Measurements from ENCODE around the gene CRLF1.

The CRLF1 gene

GRCh38 chr19:18647371-18647767 lies 40.8 kb upstream of the CRLF1 start:
- H3K79me2 ChIP-seq (ENCODE audit: control insufficient read depth, insufficient read depth, low read length) = no peaks in the 10 kb centered on the region
- no peaks in the 10 kb centered on the region for H3K4me1 ChIP-seq (ENCODE audit: control insufficient read depth, low read depth, low read length)
- H4K5ac ChIP-seq (ENCODE audit: low read length) = no peak overlapping the region
- H3K27ac ChIP-seq (ENCODE audit: low read depth, low read length) = no peak overlapping the region
- no peak overlapping the region for H2BK120ac ChIP-seq (ENCODE audit: low read depth, low read length)
- H3K23ac ChIP-seq (ENCODE audit: low read length) = no peak overlapping the region
- no peak overlapping the region for H3K4ac ChIP-seq (ENCODE audit: low read depth, low read length)
- H3K36me3 ChIP-seq (ENCODE audit: control insufficient read depth, insufficient read depth, low read length) = no peaks in the 10 kb centered on the region
- no peak overlapping the region for H3K9ac ChIP-seq (ENCODE audit: low read length)
- no peak overlapping the region for H2BK15ac ChIP-seq (replicated peaks; ENCODE audit: low read depth)
- DNase-seq = no peak
- H2AK5ac ChIP-seq (ENCODE audit: low read length) = no peak overlapping the region
- H3K27me3 ChIP-seq (ENCODE audit: insufficient read depth, low read length, poor library complexity) = no peaks in the 10 kb centered on the region
- H3K4me2 ChIP-seq (ENCODE audit: low read length) = no peak overlapping the region
- no peak overlapping the region for H3K4me3 ChIP-seq (ENCODE audit: low read length)
- no peak overlapping the region for H4K8ac ChIP-seq (ENCODE audit: low read depth, low read length)
- no peaks in the 10 kb centered on the region for H3K79me1 ChIP-seq (ENCODE audit: low read length)
- WGBS (ENCODE audit: extremely low coverage, insufficient coverage, low lambda C conversion rate) = no CpG with 5 or more reads among the region's 1 CpG
- H2BK5ac ChIP-seq (ENCODE audit: low read length) = no peak overlapping the region
- no peak overlapping the region for H3K56ac ChIP-seq (ENCODE audit: low read length)
- H3K18ac ChIP-seq (ENCODE audit: low read length) = no peak overlapping the region

GRCh38 chr19:18646535-18647370 lies 40.2 kb upstream of the CRLF1 start:
- Histone ChIP-seq H3K79me2 (ENCODE audit: control insufficient read depth, insufficient read depth, low read length) (no peaks in the 10 kb centered on the region), H3K36me3 (ENCODE audit: control insufficient read depth, insufficient read depth, low read length) (no peaks in the 10 kb centered on the region), H3K18ac (ENCODE audit: low read length) (no peak overlapping the region), H2BK15ac (replicated peaks; ENCODE audit: low read depth) (no peak overlapping the region), H2BK5ac (ENCODE audit: low read length) (no peak overlapping the region), H4K5ac (ENCODE audit: low read length) (no peak overlapping the region), H3K4me3 (ENCODE audit: low read length) (no peak overlapping the region), H3K4me1 (ENCODE audit: control insufficient read depth, low read depth, low read length) (no peaks in the 10 kb centered on the region), H3K9ac (ENCODE audit: low read length) (no peak overlapping the region), H2BK120ac (ENCODE audit: low read depth, low read length) (no peak overlapping the region), H3K23ac (ENCODE audit: low read length) (no peak overlapping the region), H3K4ac (ENCODE audit: low read depth, low read length) (no peak overlapping the region), H3K27ac (ENCODE audit: low read depth, low read length) (no peak overlapping the region), H3K27me3 (ENCODE audit: insufficient read depth, low read length, poor library complexity) (no peaks in the 10 kb centered on the region), H3K56ac (ENCODE audit: low read length) (no peak overlapping the region), H4K8ac (ENCODE audit: low read depth, low read length) (no peak overlapping the region), H3K4me2 (ENCODE audit: low read length) (no peak overlapping the region), H3K79me1 (ENCODE audit: low read length) (no peaks in the 10 kb centered on the region), H2AK5ac (ENCODE audit: low read length) (no peak overlapping the region)
- no CpG with 5 or more reads among the region's 34 CpGs for WGBS (ENCODE audit: extremely low coverage, insufficient coverage, low lambda C conversion rate)
- DNase-seq = no peak

- H3K79me1 ChIP-seq (ENCODE audit: low read length) = no peaks in the 10 kb centered on the region
- H3K18ac ChIP-seq (ENCODE audit: low read length) = no peak overlapping the region
- no peak overlapping the region for H2BK5ac ChIP-seq (ENCODE audit: low read length)
- no peak for DNase-seq
- H3K9ac ChIP-seq (ENCODE audit: low read length) = no peak overlapping the region
- no CpG with 5 or more reads among the region's 13 CpGs for WGBS (ENCODE audit: extremely low coverage, insufficient coverage, low lambda C conversion rate)
- no peak overlapping the region for H4K8ac ChIP-seq (ENCODE audit: low read depth, low read length)
- H3K36me3 ChIP-seq (ENCODE audit: control insufficient read depth, insufficient read depth, low read length) = no peaks in the 10 kb centered on the region
- H3K27me3 ChIP-seq (ENCODE audit: insufficient read depth, low read length, poor library complexity) = no peaks in the 10 kb centered on the region
- no peak overlapping the region for H3K27ac ChIP-seq (ENCODE audit: low read depth, low read length)
- no peak overlapping the region for H2BK120ac ChIP-seq (ENCODE audit: low read depth, low read length)
- H3K4me3 ChIP-seq (ENCODE audit: low read length) = no peak overlapping the region
- no peak overlapping the region for H3K4ac ChIP-seq (ENCODE audit: low read depth, low read length)
- no peaks in the 10 kb centered on the region for H3K79me2 ChIP-seq (ENCODE audit: control insufficient read depth, insufficient read depth, low read length)
- H3K4me2 ChIP-seq (ENCODE audit: low read length) = no peak overlapping the region
- H3K23ac ChIP-seq (ENCODE audit: low read length) = no peak overlapping the region
- H3K56ac ChIP-seq (ENCODE audit: low read length) = no peak overlapping the region
- no peak overlapping the region for H2AK5ac ChIP-seq (ENCODE audit: low read length)
- H2BK15ac ChIP-seq (replicated peaks; ENCODE audit: low read depth) = no peak overlapping the region
- no peaks in the 10 kb centered on the region for H3K4me1 ChIP-seq (ENCODE audit: control insufficient read depth, low read depth, low read length)
- no peak overlapping the region for H4K5ac ChIP-seq (ENCODE audit: low read length)
Measured at GRCh38 chr19:18645035-18645511, 38.5 kb upstream of the CRLF1 start.

GRCh38 chr19:18644196-18645034 lies 37.8 kb upstream of the CRLF1 start:
- Histone ChIP-seq H3K23ac (ENCODE audit: low read length) (no peak overlapping the region), H3K18ac (ENCODE audit: low read length) (no peak overlapping the region), H3K27me3 (ENCODE audit: insufficient read depth, low read length, poor library complexity) (no peaks in the 10 kb centered on the region), H3K27ac (ENCODE audit: low read depth, low read length) (no peak overlapping the region), H3K79me1 (ENCODE audit: low read length) (no peaks in the 10 kb centered on the region), H3K79me2 (ENCODE audit: control insufficient read depth, insufficient read depth, low read length) (no peaks in the 10 kb centered on the region), H3K36me3 (ENCODE audit: control insufficient read depth, insufficient read depth, low read length) (no peaks in the 10 kb centered on the region), H2AK5ac (ENCODE audit: low read length) (no peak overlapping the region), H4K8ac (ENCODE audit: low read depth, low read length) (no peak overlapping the region), H3K4ac (ENCODE audit: low read depth, low read length) (no peak overlapping the region), H3K4me1 (ENCODE audit: control insufficient read depth, low read depth, low read length) (no peaks in the 10 kb centered on the region), H2BK120ac (ENCODE audit: low read depth, low read length) (no peak overlapping the region), H3K56ac (ENCODE audit: low read length) (no peak overlapping the region), H3K9ac (ENCODE audit: low read length) (no peak overlapping the region), H3K4me2 (ENCODE audit: low read length) (no peak overlapping the region), H2BK15ac (replicated peaks; ENCODE audit: low read depth) (no peak overlapping the region), H3K4me3 (ENCODE audit: low read length) (no peak overlapping the region), H2BK5ac (ENCODE audit: low read length) (no peak overlapping the region), H4K5ac (ENCODE audit: low read length) (no peak overlapping the region)
- WGBS (ENCODE audit: extremely low coverage, insufficient coverage, low lambda C conversion rate) = no CpG with 5 or more reads among the region's 15 CpGs
- peak; percentile 47 for DNase-seq

GRCh38 chr19:18639706-18640243 lies 33.2 kb upstream of the CRLF1 start:
- no peak overlapping the region for H3K4me2 ChIP-seq (ENCODE audit: low read length)
- H3K56ac ChIP-seq (ENCODE audit: low read length) = no peak overlapping the region
- no peak overlapping the region for H3K4ac ChIP-seq (ENCODE audit: low read depth, low read length)
- H3K36me3 ChIP-seq (ENCODE audit: control insufficient read depth, insufficient read depth, low read length) = no peaks in the 10 kb centered on the region
- WGBS (ENCODE audit: extremely low coverage, insufficient coverage, low lambda C conversion rate) = no CpG with 5 or more reads among the region's 8 CpGs
- no peak overlapping the region for H3K27ac ChIP-seq (ENCODE audit: low read depth, low read length)
- H3K79me1 ChIP-seq (ENCODE audit: low read length) = peaks cover 2% of the 10 kb centered on the region
- no peak overlapping the region for H2BK5ac ChIP-seq (ENCODE audit: low read length)
- no peak overlapping the region for H3K23ac ChIP-seq (ENCODE audit: low read length)
- H2BK15ac ChIP-seq (replicated peaks; ENCODE audit: low read depth) = no peak overlapping the region
- no peaks in the 10 kb centered on the region for H3K27me3 ChIP-seq (ENCODE audit: insufficient read depth, low read length, poor library complexity)
- no peak overlapping the region for H4K8ac ChIP-seq (ENCODE audit: low read depth, low read length)
- H3K4me3 ChIP-seq (ENCODE audit: low read length) = no peak overlapping the region
- no peaks in the 10 kb centered on the region for H3K79me2 ChIP-seq (ENCODE audit: control insufficient read depth, insufficient read depth, low read length)
- no peak overlapping the region for H2BK120ac ChIP-seq (ENCODE audit: low read depth, low read length)
- H3K18ac ChIP-seq (ENCODE audit: low read length) = no peak overlapping the region
- no peak overlapping the region for H4K5ac ChIP-seq (ENCODE audit: low read length)
- DNase-seq = no peak
- H3K9ac ChIP-seq (ENCODE audit: low read length) = no peak overlapping the region
- H2AK5ac ChIP-seq (ENCODE audit: low read length) = no peak overlapping the region
- no peaks in the 10 kb centered on the region for H3K4me1 ChIP-seq (ENCODE audit: control insufficient read depth, low read depth, low read length)

Measured in mesendoderm (in vitro differentiated cells).